ENCODE measurements around the gene HOXC6. TPM values are rescaled to one million over a fixed set of nuclear protein-coding genes. Genes with fewer than 3 reads are reported as not detected.
A peak's percentile ranks its signal among the peaks of the same experiment; 100 is the strongest.

The HOXC6 gene
- total and polyA plus RNA-seq, 2 of the 13 experiments (the other 11 are each of a cell fraction or from before 2014, with no cell fraction given): not detected

DNA sequence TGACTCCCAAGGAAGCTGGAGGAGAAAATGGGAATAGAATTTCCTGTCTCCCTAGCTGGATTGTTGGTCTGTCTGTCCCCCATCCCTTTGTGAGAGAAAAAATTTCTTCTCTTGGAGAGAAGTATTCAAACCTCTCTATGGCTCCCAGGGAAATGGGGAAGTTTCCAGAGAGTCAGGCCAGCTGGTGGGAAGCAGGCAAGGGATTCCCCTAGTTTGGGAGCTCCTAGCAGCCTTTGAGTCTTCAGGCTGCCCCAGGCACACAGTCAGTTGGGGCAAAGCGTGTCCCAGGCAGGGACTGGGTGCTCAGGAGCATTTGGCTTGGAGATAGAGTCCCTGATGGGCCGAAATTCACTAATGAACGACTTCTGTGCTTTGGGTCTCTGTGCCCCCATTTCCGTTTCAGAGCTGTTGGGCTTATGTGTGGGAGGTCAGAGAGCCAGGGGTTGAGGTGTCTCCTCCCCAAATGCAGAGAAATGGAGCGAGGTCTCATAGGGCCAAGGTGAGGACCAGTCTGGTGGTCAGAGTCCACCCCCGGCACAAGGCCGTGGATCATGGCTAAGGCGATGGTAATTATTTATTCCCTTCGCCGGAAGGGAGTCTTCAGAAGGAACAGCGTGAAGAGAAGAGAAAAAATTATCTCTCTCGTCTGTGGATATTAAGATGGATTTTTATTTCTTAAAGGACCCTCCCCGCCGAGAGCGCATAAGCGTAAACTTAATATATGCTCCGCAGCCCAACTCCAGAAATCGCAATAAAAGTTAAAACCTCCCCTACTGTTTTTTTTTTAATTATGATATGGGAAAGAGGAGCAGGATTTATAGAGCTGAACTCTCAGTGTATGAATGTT is 34.9 kb upstream of the HOXC6 start (continued):
- TF ChIP-seq ERF (CRISPR knock-in tag; IDR thresholded peaks at IDR 0.05) (no peak), ZIK1 (CRISPR knock-in tag; IDR thresholded peaks at IDR 0.05; ENCODE audit: borderline replicate concordance, low read depth) (no peak), ZSCAN21 (CRISPR knock-in tag; IDR thresholded peaks at IDR 0.05; ENCODE audit: borderline replicate concordance) (no peak), ZNF746 (CRISPR knock-in tag; IDR thresholded peaks at IDR 0.05) (no peak), PHF8 (CRISPR knock-in tag; IDR thresholded peaks at IDR 0.05) (no peak)
- TF ChIP-seq, protein P1, sequence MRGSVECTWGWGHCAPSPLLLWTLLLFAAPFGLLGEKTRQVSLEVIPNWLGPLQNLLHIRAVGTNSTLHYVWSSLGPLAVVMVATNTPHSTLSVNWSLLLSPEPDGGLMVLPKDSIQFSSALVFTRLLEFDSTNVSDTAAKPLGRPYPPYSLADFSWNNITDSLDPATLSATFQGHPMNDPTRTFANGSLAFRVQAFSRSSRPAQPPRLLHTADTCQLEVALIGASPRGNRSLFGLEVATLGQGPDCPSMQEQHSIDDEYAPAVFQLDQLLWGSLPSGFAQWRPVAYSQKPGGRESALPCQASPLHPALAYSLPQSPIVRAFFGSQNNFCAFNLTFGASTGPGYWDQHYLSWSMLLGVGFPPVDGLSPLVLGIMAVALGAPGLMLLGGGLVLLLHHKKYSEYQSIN (CRISPR knock-in tag; IDR thresholded peaks at IDR 0.05; ENCODE audit: borderline replicate concordance): no peak

GRCh38 chr12:53994009-53994263 is 34.3 kb upstream of the HOXC6 start:
- Histone ChIP-seq H3K36me3 (replicated peaks in 1 of 2; ENCODE audit: control insufficient read depth in 1 of 2, insufficient read depth in 2 of 2, low read length in 2 of 2) (no peaks in the 10 kb centered on the region), H3K27ac (ENCODE audit: extremely low read length, insufficient read depth, low read length) (no peak overlapping the region), H3K4me3 (replicated peaks in 1 of 3; ENCODE audit: insufficient read depth in 1 of 3, low read depth in 2 of 3, low read length in 3 of 3) (peak overlapping the region in 1 of 3 experiments; percentile 48; a peak in 1 of 6 replicates), H3K9me3 (ENCODE audit: low read length) (no peaks in the 10 kb centered on the region), H3K79me2 (ENCODE audit: insufficient read depth, low read length) (no peaks in the 10 kb centered on the region), H3K9ac (ENCODE audit: insufficient read depth, low read depth, low read length) (no peak overlapping the region), H2AFZ (ENCODE audit: low read length) (no peak overlapping the region), H3K27me3 (ENCODE audit: control insufficient read depth in 1 of 2, insufficient read depth in 2 of 2, low read length in 2 of 2) (peaks cover 10 to 61% of the 10 kb centered on the region in 2 experiments), H4K20me1 (ENCODE audit: insufficient read depth, low read length) (no peaks in the 10 kb centered on the region), H3K4me1 (ENCODE audit: insufficient read depth, low read length) (peaks cover 34% of the 10 kb centered on the region), H3K4me2 (ENCODE audit: low read depth, low read length) (peak overlapping the region; percentile 63)
- TF ChIP-seq ZNF44 (CRISPR knock-in tag; IDR thresholded peaks at IDR 0.05): 0 out of 2 replicates have a peak, but pooled peaks have one; percentile 46
- no peak for TF ChIP-seq ZNF547 (CRISPR knock-in tag; IDR thresholded peaks at IDR 0.05)
- no peak for TF ChIP-seq ZBTB7A (CRISPR knock-in tag; IDR thresholded peaks at IDR 0.05)
- no peak for TF ChIP-seq PCBP2 (optimal IDR thresholded peaks at IDR 0.05; ENCODE audit: low read depth, low read length, poor library complexity, severe bottlenecking)
- TF ChIP-seq, protein P2, sequence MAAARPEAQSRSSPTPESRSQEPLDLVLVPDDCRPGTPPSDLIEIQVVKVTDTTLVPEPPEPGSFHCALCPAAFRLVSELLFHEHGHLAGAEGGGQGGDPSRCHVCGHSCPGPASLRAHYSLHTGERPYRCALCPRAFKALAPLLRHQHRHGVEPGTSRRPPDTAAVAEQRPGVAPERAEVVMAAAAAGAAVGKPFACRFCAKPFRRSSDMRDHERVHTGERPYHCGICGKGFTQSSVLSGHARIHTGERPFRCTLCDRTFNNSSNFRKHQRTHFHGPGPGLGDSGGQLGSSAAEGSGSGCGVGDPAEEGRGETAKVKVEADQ (CRISPR knock-in tag; IDR thresholded peaks at IDR 0.05; ENCODE audit: borderline replicate concordance): 0 out of 2 replicates have a peak, but pooled peaks have one; percentile 42
- 73% methylated on average over 7 of the region's 19 CpGs for WGBS (ENCODE audit: low lambda C conversion rate)
- BruUV-seq (replicated peaks): no TSS peak
- ChIA-PET CTCF (ENCODE audit: low intra/inter-chr PET ratio, low total read pairs) (no interaction called here), POLR2A (no interaction called here)
- ATAC-seq (no peak), DNase-seq (ENCODE audit: low spot score) (no peak), FAIRE-seq (no peak)
- in situ Hi-C loops (cut with HindIII; ENCODE audit: extremely low pct_ligation_motif_present, low pct_unique_long_range_greater_than_20kb): loop anchor here (10.0 kb wide), 1 partner anchor 381 kb away; no protein-coding TSS in a partner anchor
- intact Hi-C loops (cut with micrococcal nuclease; ENCODE audit: unreplicated experiment): no loop called here

Measured in HepG2 (cell line).